Ascending aorta (tissue), 2 donors: ENCODE data around the gene GRIK1. TPM values are rescaled to one million over a fixed set of nuclear protein-coding genes. Genes with fewer than 3 reads are reported as not detected.

Experiments used
- DNase-seq, 2 donors: peaks; one replicate each; pipeline ENCODE4 v3.0.0-alpha.2; 2019; ENCODE audit warnings: low spot score in 2 of 2
- H3K27ac ChIP-seq, 2 donors: fragments of 200-600 bp; sonication (generic); one replicate each; pipeline ENCODE4 v1.5.1; 2016 to 2017; ENCODE audit warnings: mild to moderate bottlenecking in 1 of 2
- H3K27me3 ChIP-seq: fragments of 200-600 bp; sonication (generic); one replicate; pipeline ENCODE4 v1.5.1; 2017
- H3K36me3 ChIP-seq, 2 donors: fragments of 200-600 bp; sonication (generic); one replicate each; pipeline ENCODE4 v1.5.1; 2016
- H3K4me1 ChIP-seq, 2 donors: fragments of 200-600 bp; sonication (generic); one replicate each; pipeline ENCODE4 v1.5.1; 2016 to 2017; ENCODE audit warnings: mild to moderate bottlenecking in 1 of 2
- H3K4me3 ChIP-seq, 2 donors: fragments of 200-600 bp; sonication (generic); one replicate each; pipeline ENCODE4 v1.5.1; 2016 to 2017; ENCODE audit warnings: mild to moderate bottlenecking in 1 of 2
- H3K9me3 ChIP-seq, 2 donors: fragments of 200-600 bp; sonication (generic); one replicate each; pipeline ENCODE4 v1.5.1; 2016
- intact Hi-C: fragments of 100-400 bp; cut with DNase I; formaldehyde crosslinking; loops from one replicate; pipeline ENCODE4 v1.15.1; 2023
- total RNA-seq: library from RNA; depleted of rRNA; stranded (reverse); fragments of >200 nt; gene quantifications from one replicate; pipeline ENCODE4 v1.1.0, GENCODE V29; 2016
- TF ChIP-seq, protein P1 (sequence below), 3 experiments: fragments of 200-600 bp in 2 of 3; fragments of 450-650 bp in 1 of 3; sonication (generic) in 2 of 3; IDR thresholded peaks; one replicate each; pipeline ENCODE4 v1.5.1; 2016 to 2019; ENCODE audit warnings: antibody characterized with exemption in 3 of 3, mild to moderate bottlenecking in 1 of 3, moderate library complexity in 1 of 3

Gene GRIK1
- total RNA-seq, 1 donor from 2014 or later, result not detected

DNA sequence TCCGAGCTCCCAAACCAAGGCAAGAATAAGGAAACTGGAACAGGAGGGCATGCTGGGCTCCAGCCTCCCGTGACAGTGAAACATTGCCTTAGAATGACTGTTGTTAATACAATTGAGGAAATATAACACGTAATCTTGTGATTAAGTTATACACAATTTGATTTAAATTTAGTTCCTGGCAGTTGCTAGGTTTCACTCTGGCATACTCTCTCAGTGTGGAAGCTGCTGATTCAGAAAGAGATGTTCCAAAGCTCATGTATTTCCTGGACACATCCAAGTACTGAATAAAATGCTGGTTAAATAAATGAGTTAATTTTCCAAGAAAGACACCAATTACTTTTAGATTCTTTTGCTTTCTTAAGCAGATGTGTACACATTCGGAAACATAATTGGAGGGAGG is 176.1 kb downstream of the GRIK1 start:
- TF ChIP-seq, protein P1, sequence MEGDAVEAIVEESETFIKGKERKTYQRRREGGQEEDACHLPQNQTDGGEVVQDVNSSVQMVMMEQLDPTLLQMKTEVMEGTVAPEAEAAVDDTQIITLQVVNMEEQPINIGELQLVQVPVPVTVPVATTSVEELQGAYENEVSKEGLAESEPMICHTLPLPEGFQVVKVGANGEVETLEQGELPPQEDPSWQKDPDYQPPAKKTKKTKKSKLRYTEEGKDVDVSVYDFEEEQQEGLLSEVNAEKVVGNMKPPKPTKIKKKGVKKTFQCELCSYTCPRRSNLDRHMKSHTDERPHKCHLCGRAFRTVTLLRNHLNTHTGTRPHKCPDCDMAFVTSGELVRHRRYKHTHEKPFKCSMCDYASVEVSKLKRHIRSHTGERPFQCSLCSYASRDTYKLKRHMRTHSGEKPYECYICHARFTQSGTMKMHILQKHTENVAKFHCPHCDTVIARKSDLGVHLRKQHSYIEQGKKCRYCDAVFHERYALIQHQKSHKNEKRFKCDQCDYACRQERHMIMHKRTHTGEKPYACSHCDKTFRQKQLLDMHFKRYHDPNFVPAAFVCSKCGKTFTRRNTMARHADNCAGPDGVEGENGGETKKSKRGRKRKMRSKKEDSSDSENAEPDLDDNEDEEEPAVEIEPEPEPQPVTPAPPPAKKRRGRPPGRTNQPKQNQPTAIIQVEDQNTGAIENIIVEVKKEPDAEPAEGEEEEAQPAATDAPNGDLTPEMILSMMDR (IDR thresholded peaks at IDR 0.05), result no peak
- no peaks in the 10 kb centered on the region for H3K4me1 ChIP-seq
- H3K4me3 ChIP-seq, result no peak overlapping the region
- intact Hi-C loops, result no loop called here
- no peaks in the 10 kb centered on the region for H3K36me3 ChIP-seq
- H3K27me3 ChIP-seq, result no peaks in the 10 kb centered on the region
- DNase-seq, result no peak
- H3K9me3 ChIP-seq, result no peaks in the 10 kb centered on the region
- H3K27ac ChIP-seq, result no peak overlapping the region

DNA sequence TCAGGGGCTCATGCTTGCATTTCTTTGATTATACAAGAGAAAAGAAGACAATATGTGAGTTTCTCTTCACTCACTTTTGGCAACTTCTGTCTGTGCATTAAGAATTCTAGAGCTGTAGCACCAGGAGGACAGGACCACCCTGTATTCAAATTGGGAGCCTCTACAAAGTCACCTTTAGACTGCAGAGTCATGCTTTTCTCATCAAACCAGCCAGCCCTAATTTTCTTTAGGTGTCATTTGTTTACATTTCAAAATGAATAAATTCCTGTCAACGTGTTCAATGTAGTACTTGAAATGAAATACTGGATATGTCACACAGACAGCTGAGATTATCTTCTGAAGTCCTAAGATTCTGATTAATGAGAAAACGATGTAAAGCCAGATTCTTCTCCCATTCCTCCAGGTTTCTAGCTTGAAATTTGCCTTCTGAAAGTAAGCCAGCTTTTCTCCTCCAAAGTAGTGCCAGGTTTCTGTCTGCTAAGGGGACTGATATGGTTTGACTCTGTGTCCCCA is 177.2 kb downstream of the GRIK1 start:
- Histone ChIP-seq H3K27me3 (no peaks in the 10 kb centered on the region), H3K9me3 (no peaks in the 10 kb centered on the region), H3K36me3 (no peaks in the 10 kb centered on the region), H3K4me3 (no peak overlapping the region), H3K27ac (no peak overlapping the region), H3K4me1 (no peaks in the 10 kb centered on the region)
- intact Hi-C loops, result no loop called here
- TF ChIP-seq, protein P1 (IDR thresholded peaks at IDR 0.05), result no peak
- DNase-seq, result no peak

DNA sequence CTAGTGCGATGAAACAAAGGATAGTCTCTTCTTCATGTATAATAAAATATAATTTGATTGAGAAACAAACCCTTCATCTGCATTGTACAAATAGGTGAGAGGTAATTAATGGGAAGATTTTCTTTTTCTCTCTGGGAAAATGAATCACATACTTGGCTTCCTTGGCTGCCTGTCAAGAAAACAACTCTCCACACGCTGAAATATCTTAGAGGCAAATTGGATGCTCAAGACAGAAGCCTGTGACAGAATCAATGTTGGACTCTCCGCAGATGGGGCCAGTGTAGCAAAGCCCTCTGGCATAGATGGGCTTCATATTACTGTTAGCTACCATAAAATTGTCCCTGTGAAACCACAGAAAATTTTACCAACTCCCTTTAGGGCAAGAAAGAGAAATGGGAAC is 186.6 kb downstream of the GRIK1 start:
- Histone ChIP-seq H3K4me3 (no peak overlapping the region), H3K9me3 (no peaks in the 10 kb centered on the region), H3K36me3 (no peaks in the 10 kb centered on the region), H3K27ac (no peak overlapping the region), H3K4me1 (no peaks in the 10 kb centered on the region), H3K27me3 (no peaks in the 10 kb centered on the region)
- TF ChIP-seq, protein P1 (IDR thresholded peaks at IDR 0.05), result no peak
- intact Hi-C loops, result no loop called here
- DNase-seq, result no peak

DNA sequence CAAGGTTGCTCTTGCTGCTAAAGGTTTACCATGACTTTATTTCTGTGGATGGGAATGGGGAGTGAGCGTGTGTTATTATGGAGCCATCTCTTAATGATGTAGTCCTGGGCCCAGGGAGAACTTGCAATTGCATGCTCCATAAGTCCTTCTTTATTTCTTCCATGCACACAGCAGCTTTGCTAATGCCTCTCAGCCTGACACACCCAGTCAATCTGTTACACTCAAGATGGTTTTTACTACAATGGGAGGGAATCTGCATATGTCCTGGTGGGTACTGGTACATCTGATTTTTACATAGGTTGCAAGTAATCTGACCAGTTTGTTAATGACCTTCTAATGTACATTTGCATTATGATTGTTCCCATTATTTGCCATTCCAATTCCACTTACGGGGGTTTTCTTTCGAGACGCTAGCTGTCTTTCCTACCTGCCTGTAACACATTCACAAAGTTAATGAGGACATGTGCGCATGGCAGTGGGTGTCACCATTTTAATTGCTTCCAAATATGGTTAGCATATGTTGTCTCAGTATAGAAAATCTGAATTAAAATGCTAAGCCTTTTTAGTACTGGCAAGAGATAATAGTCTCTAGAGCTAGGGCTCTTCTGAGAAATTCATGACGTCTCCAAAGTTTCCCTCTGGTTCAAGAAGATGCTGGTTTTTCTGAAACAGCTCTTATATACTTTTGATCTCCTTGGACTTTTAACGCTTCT is 188.2 kb downstream of the GRIK1 start:
- H3K4me3 ChIP-seq, result no peak overlapping the region
- intact Hi-C loops, result no loop called here
- no peak for DNase-seq
- no peak overlapping the region for H3K27ac ChIP-seq
- no peaks in the 10 kb centered on the region for H3K27me3 ChIP-seq
- no peaks in the 10 kb centered on the region for H3K36me3 ChIP-seq
- H3K9me3 ChIP-seq, result no peaks in the 10 kb centered on the region
- TF ChIP-seq, protein P1 (IDR thresholded peaks at IDR 0.05), result no peak
- no peaks in the 10 kb centered on the region for H3K4me1 ChIP-seq

GRCh38 chr21:29749957-29750356 is 189.8 kb downstream of the GRIK1 start:
- TF ChIP-seq, protein P1 (IDR thresholded peaks at IDR 0.05), result no peak
- no peaks in the 10 kb centered on the region for H3K4me1 ChIP-seq
- no peaks in the 10 kb centered on the region for H3K36me3 ChIP-seq
- DNase-seq, result no peak
- no peaks in the 10 kb centered on the region for H3K9me3 ChIP-seq
- no peaks in the 10 kb centered on the region for H3K27me3 ChIP-seq
- no peak overlapping the region for H3K27ac ChIP-seq
- intact Hi-C loops, result no loop called here
- H3K4me3 ChIP-seq, result no peak overlapping the region
